ENCODE results near the gene CTBP1. TPM values are rescaled to one million over a fixed set of nuclear protein-coding genes. Genes with fewer than 3 reads are reported as not detected.

CTBP1 gene
- total and polyA plus RNA-seq, 4 donors: 121 to 204 (median 138) TPM

DNA sequence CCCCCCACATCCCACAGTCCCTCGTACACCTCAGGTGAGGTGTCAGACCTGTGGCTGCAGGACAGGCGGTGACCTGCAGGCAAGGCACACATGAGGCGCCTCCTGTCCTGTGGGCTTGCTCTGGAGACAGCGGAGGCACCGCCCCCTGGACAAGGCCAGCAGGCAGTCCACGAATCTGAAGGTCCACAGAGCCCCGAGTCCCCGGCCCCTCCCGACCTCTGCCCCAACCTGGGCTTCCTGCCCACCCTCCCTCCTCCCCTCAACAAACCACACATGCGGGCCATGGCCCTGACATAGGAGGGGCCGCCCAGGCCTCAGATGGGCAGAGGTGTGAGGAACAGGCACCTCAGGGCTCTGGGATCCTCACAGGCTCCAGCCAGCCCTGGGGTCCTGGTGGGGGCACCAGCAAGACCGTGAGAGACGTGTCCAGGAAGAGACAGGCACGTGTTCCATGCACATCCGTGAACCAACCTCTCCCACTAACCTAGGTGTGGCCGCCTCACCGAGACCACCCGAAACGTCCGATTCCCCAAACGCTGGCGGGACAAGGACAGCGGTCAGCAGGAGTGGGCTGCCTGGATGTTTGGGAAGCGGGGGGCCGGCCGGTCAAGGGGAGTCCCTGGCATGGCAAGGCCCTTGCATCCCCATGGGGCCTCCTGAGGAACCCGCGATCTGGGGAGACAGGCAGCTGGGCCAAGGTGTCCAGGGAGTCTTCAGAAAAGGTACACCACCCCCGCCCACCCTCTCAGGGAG lies 25.8 kb downstream of the CTBP1 start:
- Histone ChIP-seq H3K36me3 (ENCODE audit: control insufficient read depth in 4 of 4, insufficient read depth in 4 of 4, low read length in 4 of 4) (peaks cover 3 to 71% (median 39%) of the 10 kb centered on the region in 4 donors), H3K9ac (ENCODE audit: insufficient read depth in 1 of 2, low read length in 2 of 2) (no peak overlapping the region), H3K4me1 (ENCODE audit: control insufficient read depth in 5 of 5, insufficient read depth in 5 of 5, low read length in 5 of 5) (peaks cover 0 to 16% (median 4%) of the 10 kb centered on the region in 5 donors), H3K27ac (ENCODE audit: low read depth in 1 of 2, low read length in 1 of 2) (no peak overlapping the region), H3K9me3 (ENCODE audit: control insufficient read depth in 4 of 4, insufficient read depth in 3 of 4, low read length in 3 of 4) (peaks cover 0 to 3% (median 0%) of the 10 kb centered on the region in 4 donors), H3K4me3 (no peak overlapping the region), H3K27me3 (ENCODE audit: control insufficient read depth in 3 of 3, insufficient read depth in 3 of 3, low read length in 2 of 3) (no peaks in the 10 kb centered on the region)
- ATAC-seq (ENCODE audit: insufficient read depth, low FRiP score) (no peak), DNase-seq (no peak)
- TF ChIP-seq, protein P1, sequence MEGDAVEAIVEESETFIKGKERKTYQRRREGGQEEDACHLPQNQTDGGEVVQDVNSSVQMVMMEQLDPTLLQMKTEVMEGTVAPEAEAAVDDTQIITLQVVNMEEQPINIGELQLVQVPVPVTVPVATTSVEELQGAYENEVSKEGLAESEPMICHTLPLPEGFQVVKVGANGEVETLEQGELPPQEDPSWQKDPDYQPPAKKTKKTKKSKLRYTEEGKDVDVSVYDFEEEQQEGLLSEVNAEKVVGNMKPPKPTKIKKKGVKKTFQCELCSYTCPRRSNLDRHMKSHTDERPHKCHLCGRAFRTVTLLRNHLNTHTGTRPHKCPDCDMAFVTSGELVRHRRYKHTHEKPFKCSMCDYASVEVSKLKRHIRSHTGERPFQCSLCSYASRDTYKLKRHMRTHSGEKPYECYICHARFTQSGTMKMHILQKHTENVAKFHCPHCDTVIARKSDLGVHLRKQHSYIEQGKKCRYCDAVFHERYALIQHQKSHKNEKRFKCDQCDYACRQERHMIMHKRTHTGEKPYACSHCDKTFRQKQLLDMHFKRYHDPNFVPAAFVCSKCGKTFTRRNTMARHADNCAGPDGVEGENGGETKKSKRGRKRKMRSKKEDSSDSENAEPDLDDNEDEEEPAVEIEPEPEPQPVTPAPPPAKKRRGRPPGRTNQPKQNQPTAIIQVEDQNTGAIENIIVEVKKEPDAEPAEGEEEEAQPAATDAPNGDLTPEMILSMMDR (IDR thresholded peaks at IDR 0.05; ENCODE audit: control extremely low read depth, extremely low read depth): no peak
- WGBS, 2 donors: 92 to 93% methylated on average over 29 of the region's 29 CpGs

- TF ChIP-seq, protein P1 (IDR thresholded peaks at IDR 0.05; ENCODE audit: control extremely low read depth, extremely low read depth): no peak
- Histone ChIP-seq H3K36me3 (ENCODE audit: control insufficient read depth in 4 of 4, insufficient read depth in 4 of 4, low read length in 4 of 4) (peaks cover 3 to 65% (median 33%) of the 10 kb centered on the region in 4 donors), H3K9me3 (ENCODE audit: control insufficient read depth in 4 of 4, insufficient read depth in 3 of 4, low read length in 3 of 4) (peaks cover 0 to 3% (median 0%) of the 10 kb centered on the region in 4 donors), H3K4me3 (no peak overlapping the region), H3K27me3 (ENCODE audit: control insufficient read depth in 3 of 3, insufficient read depth in 3 of 3, low read length in 2 of 3) (no peaks in the 10 kb centered on the region), H3K4me1 (ENCODE audit: control insufficient read depth in 5 of 5, insufficient read depth in 5 of 5, low read length in 5 of 5) (peaks cover 0 to 18% (median 6%) of the 10 kb centered on the region in 5 donors), H3K9ac (ENCODE audit: insufficient read depth in 1 of 2, low read length in 2 of 2) (no peak overlapping the region), H3K27ac (ENCODE audit: low read depth in 1 of 2, low read length in 1 of 2) (no peak overlapping the region)
- 92 to 95% methylated on average over 34 of the region's 34 CpGs for WGBS, 2 donors
- ATAC-seq (ENCODE audit: insufficient read depth, low FRiP score) (no peak), DNase-seq (no peak)
Observed at GRCh38 chr4:1222036-1222789, 26.7 kb downstream of the CTBP1 start.

DNA sequence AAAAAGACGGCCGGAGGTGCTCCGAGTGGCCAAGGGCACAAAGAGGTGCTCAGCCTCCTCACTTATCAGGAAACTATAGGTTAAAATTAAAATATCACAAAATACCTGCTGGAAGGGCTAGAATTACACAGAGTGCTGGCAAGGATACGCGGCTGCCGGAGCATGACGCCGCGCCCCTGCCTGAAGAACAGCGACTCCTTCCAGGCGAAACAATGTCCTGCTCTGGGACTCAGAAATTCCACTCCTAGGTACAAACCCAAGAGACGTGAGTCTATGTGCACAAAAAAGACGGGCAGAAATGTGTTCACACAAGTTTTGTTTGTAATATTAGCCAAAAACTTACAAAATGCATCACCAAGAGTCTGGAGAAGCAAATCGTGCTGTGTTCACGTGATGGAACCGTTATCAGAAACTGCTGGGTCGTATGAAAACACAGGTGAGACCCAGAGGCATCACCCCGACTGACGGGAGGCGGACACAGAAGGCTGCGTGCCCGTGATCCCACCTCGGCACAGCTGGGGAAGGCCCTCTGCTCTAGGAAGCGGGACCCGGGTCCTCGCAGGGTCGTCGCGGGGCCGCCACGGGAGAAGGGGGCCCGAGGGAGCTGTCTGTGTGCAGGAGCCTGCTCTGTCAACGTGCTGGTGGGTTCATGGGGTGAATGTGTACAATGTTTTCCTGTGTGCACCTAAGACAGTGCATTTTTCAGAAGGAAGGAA lies 27.6 kb downstream of the CTBP1 start:
- DNase-seq (no peak), ATAC-seq (ENCODE audit: insufficient read depth, low FRiP score) (no peak)
- TF ChIP-seq, protein P1 (IDR thresholded peaks at IDR 0.05; ENCODE audit: control extremely low read depth, extremely low read depth): no peak
- 92% methylated on average over 33 of the region's 33 CpGs for WGBS, 2 donors
- no peaks in the 10 kb centered on the region for H3K27me3 ChIP-seq (ENCODE audit: control insufficient read depth in 3 of 3, insufficient read depth in 3 of 3, low read length in 2 of 3)
- H3K4me1 ChIP-seq (ENCODE audit: control insufficient read depth in 5 of 5, insufficient read depth in 5 of 5, low read length in 5 of 5): peaks cover 0 to 22% (median 10%) of the 10 kb centered on the region in 5 donors
- H3K9me3 ChIP-seq (ENCODE audit: control insufficient read depth in 4 of 4, insufficient read depth in 3 of 4, low read length in 3 of 4): peaks cover 0 to 3% (median 0%) of the 10 kb centered on the region in 4 donors
- no peak overlapping the region for H3K9ac ChIP-seq (ENCODE audit: insufficient read depth in 1 of 2, low read length in 2 of 2)
- no peak overlapping the region for H3K27ac ChIP-seq (ENCODE audit: low read depth in 1 of 2, low read length in 1 of 2)
- H3K36me3 ChIP-seq (ENCODE audit: control insufficient read depth in 4 of 4, insufficient read depth in 4 of 4, low read length in 4 of 4): peaks cover 3 to 62% (median 27%) of the 10 kb centered on the region in 4 donors
- H3K4me3 ChIP-seq: no peak overlapping the region
